Retinal pigment epithelial cell (primary cell): ENCODE measurements around the gene FKBP1C.
"Not testable (repeated sequence)": the region's sequence is repeated elsewhere in the genome, so short reads cannot be mapped to it uniquely, and the experiment has no call there.

ENCODE experiments used
- DNase-seq: peaks from one replicate; pipeline ENCODE4 v3.0.0-alpha.2; 2010; ENCODE audit warnings: low read depth
- H3K4me3 ChIP-seq: 2 replicates; pipeline ENCODE4 v1.5.1; 2011; ENCODE audit warnings: mild to moderate bottlenecking, low read length, control low read depth, moderate library complexity
- TF ChIP-seq, protein P1 (sequence below): conservative IDR thresholded peaks from 2 replicates; pipeline ENCODE4 v1.5.1; 2011; ENCODE audit warnings: low read depth, low read length, control low read depth, inconsistent platforms

FKBP1C gene

DNA sequence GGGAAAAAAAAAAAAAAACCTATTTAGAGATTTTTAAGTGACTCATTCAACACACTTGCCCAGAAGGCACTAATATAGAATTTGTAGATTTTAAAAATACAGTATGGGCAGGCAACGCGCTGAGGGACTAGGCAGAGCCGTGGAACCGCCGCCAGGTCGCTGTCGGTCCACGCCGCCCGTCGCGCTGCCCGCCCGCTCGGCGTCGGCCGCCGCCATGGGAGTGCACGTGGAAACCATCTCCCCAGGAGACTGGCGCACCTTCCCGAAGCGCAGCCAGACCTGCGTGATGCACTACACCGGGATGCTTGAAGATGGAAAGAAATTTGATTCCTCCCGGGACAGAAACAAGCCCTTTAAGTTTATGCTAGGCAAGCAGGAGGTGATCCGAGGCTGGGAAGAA, at the start of gene FKBP1C:
FKBP1C (plus strand) TSS at position 127 of the 400 bp plus-strand sequence.
- not testable (repeated sequence) for H3K4me3 ChIP-seq, DNase-seq

- H3K4me3 ChIP-seq, DNase-seq: not testable (repeated sequence)
These were observed 47.0 kb upstream of the FKBP1C start for GRCh38 chr6:63164047-63164803.

DNA sequence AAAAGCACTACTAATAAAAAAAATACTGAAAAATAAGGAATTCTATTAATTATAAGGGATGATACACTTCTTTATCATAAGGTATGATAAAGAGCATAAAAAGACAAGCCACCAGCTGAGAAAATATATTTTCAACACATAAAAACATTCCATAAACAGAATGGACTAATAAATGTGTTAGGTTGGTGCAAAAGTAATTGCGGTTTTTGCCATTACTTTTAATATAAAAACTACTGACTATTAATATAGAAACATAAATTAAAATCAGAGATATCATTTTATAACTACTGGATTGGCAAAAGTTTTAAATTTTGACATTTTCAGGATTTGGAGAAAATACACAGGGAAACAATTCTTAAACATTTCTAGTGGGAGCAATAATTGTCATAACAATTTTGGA, 37.1 kb upstream of the FKBP1C start:
- TF ChIP-seq, protein P1, sequence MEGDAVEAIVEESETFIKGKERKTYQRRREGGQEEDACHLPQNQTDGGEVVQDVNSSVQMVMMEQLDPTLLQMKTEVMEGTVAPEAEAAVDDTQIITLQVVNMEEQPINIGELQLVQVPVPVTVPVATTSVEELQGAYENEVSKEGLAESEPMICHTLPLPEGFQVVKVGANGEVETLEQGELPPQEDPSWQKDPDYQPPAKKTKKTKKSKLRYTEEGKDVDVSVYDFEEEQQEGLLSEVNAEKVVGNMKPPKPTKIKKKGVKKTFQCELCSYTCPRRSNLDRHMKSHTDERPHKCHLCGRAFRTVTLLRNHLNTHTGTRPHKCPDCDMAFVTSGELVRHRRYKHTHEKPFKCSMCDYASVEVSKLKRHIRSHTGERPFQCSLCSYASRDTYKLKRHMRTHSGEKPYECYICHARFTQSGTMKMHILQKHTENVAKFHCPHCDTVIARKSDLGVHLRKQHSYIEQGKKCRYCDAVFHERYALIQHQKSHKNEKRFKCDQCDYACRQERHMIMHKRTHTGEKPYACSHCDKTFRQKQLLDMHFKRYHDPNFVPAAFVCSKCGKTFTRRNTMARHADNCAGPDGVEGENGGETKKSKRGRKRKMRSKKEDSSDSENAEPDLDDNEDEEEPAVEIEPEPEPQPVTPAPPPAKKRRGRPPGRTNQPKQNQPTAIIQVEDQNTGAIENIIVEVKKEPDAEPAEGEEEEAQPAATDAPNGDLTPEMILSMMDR: no peak
- no peak for DNase-seq

GRCh38 chr6:63176181-63176580, 35.1 kb upstream of the FKBP1C start:
- no peak for DNase-seq
- TF ChIP-seq, protein P1: no peak

More for the DNA sequence above, 37.1 kb upstream of the FKBP1C start:
- no peak overlapping the region for H3K4me3 ChIP-seq

DNA sequence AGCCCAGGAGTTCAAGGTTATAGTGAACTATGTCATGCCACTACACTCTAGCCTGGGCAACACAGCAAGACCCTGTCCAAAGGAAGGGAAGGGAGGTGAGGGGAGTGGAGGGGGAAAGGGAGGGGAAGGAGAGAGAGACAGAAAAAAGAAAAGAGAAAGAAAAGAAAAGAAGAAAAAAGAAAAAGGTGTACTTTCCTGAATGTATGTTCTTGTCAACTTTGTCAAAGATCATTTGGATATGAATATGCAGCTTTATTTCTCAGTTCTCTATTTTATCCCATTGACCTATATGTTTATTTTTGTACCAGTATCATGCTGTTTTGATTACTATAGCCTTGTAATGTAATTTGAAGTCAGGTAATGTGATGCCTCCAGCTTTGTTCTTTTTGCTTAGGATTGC, 30.9 kb upstream of the FKBP1C start:
- DNase-seq: no peak
- TF ChIP-seq, protein P1: no peak

More at GRCh38 chr6:63176181-63176580, 35.1 kb upstream of the FKBP1C start:
- H3K4me3 ChIP-seq: no peak overlapping the region

DNA sequence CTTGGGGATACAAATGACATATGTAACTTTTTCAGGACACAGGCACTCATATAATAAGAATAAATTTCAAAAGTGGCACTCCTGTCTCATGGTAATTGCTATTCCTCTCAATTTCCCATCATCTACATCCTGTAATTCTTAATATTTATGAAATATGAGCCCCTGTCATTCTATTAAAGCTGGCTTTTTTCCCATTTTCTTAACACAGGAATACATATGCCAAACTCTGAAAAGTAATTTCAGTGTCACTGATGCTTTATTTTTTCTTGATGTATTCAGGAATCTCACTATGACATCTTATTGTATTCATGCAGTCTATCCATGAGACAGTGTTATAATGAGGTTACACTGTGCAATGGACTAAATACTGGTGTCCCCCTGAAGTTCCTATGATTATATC, 24.3 kb upstream of the FKBP1C start:
- TF ChIP-seq, protein P1: no peak
- DNase-seq: no peak

More for the DNA sequence above, 30.9 kb upstream of the FKBP1C start:
- H3K4me3 ChIP-seq: no peak overlapping the region

DNA sequence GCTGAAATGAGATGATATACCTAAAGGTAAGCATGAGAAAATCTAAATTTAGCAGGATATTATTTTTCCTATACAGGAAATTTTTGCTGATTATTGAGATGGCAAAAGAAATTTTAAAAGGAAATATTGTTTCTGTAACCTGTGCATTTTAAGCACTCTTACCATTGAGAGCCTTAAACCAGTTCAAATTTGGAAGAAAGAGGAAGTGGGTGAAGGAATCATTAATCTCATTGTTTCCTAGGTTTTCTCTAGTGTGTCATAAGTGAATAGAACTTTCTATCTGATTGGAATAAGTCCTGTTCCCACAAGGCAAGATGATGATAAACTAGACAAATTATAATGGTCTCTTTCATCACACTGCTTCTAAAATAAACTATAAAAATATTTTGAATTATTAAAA, 22.4 kb upstream of the FKBP1C start:
- no peak overlapping the region for H3K4me3 ChIP-seq
- TF ChIP-seq, protein P1: no peak
- DNase-seq: no peak

More for the DNA sequence above, 24.3 kb upstream of the FKBP1C start:
- no peak overlapping the region for H3K4me3 ChIP-seq

- no peak for DNase-seq
- TF ChIP-seq, protein P1: no peak
- no peak overlapping the region for H3K4me3 ChIP-seq
These were observed 17.9 kb upstream of the FKBP1C start for GRCh38 chr6:63193324-63193723.
